Measurements from ENCODE around the gene CDHR5.

CDHR5 gene, protein sequence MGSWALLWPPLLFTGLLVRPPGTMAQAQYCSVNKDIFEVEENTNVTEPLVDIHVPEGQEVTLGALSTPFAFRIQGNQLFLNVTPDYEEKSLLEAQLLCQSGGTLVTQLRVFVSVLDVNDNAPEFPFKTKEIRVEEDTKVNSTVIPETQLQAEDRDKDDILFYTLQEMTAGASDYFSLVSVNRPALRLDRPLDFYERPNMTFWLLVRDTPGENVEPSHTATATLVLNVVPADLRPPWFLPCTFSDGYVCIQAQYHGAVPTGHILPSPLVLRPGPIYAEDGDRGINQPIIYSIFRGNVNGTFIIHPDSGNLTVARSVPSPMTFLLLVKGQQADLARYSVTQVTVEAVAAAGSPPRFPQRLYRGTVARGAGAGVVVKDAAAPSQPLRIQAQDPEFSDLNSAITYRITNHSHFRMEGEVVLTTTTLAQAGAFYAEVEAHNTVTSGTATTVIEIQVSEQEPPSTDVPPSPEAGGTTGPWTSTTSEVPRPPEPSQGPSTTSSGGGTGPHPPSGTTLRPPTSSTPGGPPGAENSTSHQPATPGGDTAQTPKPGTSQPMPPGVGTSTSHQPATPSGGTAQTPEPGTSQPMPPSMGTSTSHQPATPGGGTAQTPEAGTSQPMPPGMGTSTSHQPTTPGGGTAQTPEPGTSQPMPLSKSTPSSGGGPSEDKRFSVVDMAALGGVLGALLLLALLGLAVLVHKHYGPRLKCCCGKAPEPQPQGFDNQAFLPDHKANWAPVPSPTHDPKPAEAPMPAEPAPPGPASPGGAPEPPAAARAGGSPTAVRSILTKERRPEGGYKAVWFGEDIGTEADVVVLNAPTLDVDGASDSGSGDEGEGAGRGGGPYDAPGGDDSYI

GRCh38 chr11:624705-625635, at the start of gene CDHR5:
Gene CDHR5 (minus strand): TSS chr11:624955. CDS start chr11:624902, 53 bp downstream.
- no peak within 1 kb of the TSS for H3K4me3 ChIP-seq (ENCODE audit: low read depth, low read length)
- TF ChIP-seq, protein P1, sequence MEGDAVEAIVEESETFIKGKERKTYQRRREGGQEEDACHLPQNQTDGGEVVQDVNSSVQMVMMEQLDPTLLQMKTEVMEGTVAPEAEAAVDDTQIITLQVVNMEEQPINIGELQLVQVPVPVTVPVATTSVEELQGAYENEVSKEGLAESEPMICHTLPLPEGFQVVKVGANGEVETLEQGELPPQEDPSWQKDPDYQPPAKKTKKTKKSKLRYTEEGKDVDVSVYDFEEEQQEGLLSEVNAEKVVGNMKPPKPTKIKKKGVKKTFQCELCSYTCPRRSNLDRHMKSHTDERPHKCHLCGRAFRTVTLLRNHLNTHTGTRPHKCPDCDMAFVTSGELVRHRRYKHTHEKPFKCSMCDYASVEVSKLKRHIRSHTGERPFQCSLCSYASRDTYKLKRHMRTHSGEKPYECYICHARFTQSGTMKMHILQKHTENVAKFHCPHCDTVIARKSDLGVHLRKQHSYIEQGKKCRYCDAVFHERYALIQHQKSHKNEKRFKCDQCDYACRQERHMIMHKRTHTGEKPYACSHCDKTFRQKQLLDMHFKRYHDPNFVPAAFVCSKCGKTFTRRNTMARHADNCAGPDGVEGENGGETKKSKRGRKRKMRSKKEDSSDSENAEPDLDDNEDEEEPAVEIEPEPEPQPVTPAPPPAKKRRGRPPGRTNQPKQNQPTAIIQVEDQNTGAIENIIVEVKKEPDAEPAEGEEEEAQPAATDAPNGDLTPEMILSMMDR (IDR thresholded peaks at IDR 0.05; ENCODE audit: insufficient read depth, low read depth, low read length, missing control alignments) = no peak
- DNase-seq (ENCODE audit: low read depth) = no peak

GRCh38 chr11:674406-674805, 49.7 kb upstream of the CDHR5 start:
- TF ChIP-seq, protein P1 (IDR thresholded peaks at IDR 0.05; ENCODE audit: insufficient read depth, low read depth, low read length, missing control alignments) = no peak
- H3K4me3 ChIP-seq (ENCODE audit: low read depth, low read length) = no peak overlapping the region
- DNase-seq (ENCODE audit: low read depth) = no peak

DNA sequence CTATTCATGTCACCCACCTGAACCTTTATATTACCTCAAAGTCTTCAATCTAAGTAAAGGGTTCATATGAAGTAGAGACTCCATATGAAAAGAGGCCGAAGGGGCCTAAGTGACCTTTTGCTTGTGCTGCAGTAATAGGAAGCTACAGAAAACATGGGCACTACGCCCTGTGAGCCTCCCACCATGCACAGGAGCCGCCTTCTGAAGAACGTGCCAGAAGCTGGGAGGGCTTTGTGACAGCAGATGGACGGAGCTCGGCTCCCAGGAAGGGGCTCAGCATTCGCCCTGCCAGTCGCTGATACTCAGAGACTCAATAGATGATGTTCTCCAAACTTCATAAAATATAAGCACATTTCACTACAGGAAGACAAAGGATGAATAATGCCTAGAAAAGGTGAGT, 49.1 kb upstream of the CDHR5 start:
- DNase-seq (ENCODE audit: low read depth) = no peak
- no peak overlapping the region for H3K4me3 ChIP-seq (ENCODE audit: low read depth, low read length)
- TF ChIP-seq, protein P1 (IDR thresholded peaks at IDR 0.05; ENCODE audit: insufficient read depth, low read depth, low read length, missing control alignments) = no peak

GRCh38 chr11:665704-666281, 41.0 kb upstream of the CDHR5 start:
- H3K4me3 ChIP-seq (ENCODE audit: low read depth, low read length) = no peak overlapping the region
- TF ChIP-seq, protein P1 (IDR thresholded peaks at IDR 0.05; ENCODE audit: insufficient read depth, low read depth, low read length, missing control alignments) = no peak
- DNase-seq (ENCODE audit: low read depth) = no peak

DNA sequence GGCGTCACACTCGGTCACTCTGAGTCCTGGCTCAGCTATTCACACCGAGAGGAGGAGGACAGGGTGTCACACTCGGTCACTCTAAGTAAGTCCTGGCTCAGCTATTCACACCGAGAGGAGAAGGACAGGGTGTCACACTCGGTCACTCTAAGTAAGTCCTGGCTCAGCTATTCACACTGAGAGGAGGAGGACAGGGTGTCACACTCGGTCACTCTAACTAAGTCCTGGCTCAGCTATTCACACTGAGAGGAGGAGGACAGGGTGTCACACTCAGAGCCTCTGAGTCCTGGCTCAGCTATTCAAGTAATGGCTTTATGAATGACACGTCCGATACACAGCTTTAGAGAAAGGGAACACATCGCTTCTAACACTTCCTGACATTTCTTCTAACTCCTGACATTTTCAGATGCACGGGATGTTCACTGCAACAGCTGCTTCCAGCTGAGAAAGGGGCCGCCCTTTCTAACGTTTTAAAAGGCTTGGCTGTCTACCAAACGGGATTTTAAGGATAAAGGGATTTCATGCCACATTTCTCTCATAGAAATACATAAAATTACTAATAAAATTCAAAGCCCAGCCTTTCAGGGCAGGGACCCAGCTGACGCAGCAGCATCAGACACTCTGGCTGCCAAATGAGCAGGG, 40.4 kb upstream of the CDHR5 start:
- no peak for DNase-seq (ENCODE audit: low read depth)
- TF ChIP-seq, protein P1 (IDR thresholded peaks at IDR 0.05; ENCODE audit: insufficient read depth, low read depth, low read length, missing control alignments) = no peak
- H3K4me3 ChIP-seq (ENCODE audit: low read depth, low read length) = no peak overlapping the region

All from GM12865 (cell line).